Fibroblast of lung (primary cell): ENCODE results near the gene SLC17A2.

Experiments used
- EZH2 ChIP-seq: IDR thresholded peaks from 2 replicates; pipeline ENCODE4 v1.5.1; 2012; ENCODE audit warnings: low read length, control low read depth, mild to moderate bottlenecking; ENCODE audit errors: missing control alignments
- TF ChIP-seq, protein P1 (sequence below), 2 donors: IDR thresholded peaks in 1 of 2; conservative IDR thresholded peaks in 1 of 2; 1 replicate in 1 of 2; 2 replicates in 1 of 2; pipeline ENCODE4 v1.5.1; 2011 to 2012; ENCODE audit warnings: low read length in 2 of 2, control low read depth in 1 of 2, inconsistent platforms in 1 of 2, low read depth in 1 of 2, mild to moderate bottlenecking in 1 of 2

DNA sequence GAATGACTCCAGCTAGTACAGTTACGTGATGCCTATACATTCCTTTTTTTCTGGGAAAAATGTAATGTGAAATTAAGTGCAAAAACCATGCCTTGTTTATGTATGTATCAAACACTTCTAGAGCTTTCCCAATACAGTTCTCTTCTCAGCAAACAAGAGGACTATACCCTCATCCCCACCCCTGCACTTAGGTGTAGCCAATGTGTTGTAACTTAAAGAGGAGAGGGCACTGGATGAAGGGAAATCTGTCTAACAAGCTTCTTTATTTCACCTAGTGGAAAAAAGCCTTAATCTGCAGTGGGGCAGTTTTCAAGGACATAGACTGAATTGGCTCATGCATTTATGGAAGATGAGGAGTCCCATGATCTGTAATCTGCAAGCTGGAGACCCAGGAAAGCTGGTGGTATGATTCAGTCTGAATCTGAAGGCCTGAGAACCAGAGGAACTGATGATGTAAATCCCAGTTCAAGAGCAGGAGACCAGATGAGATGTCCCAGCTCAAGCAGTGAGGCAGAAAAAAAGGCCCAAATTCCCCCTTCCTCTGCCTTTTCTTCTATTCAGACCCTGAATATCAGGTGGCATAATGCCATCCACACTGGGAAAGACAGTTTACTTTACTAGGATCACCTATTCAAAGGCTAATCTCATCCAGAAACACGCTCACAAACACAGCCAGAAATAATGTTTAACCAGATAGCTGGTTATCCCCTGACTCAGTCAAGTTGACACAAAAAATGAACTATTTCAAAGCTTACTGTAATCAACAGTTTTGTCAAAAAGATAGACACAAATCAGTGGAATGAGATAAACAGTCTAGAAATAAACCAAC lies 30.7 kb downstream of the SLC17A2 start:
- TF ChIP-seq, protein P1, sequence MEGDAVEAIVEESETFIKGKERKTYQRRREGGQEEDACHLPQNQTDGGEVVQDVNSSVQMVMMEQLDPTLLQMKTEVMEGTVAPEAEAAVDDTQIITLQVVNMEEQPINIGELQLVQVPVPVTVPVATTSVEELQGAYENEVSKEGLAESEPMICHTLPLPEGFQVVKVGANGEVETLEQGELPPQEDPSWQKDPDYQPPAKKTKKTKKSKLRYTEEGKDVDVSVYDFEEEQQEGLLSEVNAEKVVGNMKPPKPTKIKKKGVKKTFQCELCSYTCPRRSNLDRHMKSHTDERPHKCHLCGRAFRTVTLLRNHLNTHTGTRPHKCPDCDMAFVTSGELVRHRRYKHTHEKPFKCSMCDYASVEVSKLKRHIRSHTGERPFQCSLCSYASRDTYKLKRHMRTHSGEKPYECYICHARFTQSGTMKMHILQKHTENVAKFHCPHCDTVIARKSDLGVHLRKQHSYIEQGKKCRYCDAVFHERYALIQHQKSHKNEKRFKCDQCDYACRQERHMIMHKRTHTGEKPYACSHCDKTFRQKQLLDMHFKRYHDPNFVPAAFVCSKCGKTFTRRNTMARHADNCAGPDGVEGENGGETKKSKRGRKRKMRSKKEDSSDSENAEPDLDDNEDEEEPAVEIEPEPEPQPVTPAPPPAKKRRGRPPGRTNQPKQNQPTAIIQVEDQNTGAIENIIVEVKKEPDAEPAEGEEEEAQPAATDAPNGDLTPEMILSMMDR (conservative IDR thresholded peaks at IDR 0.05 in 1 of 2, IDR thresholded peaks at IDR 0.05 in 1 of 2; ENCODE audit: low read depth in 1 of 2, low read length in 2 of 2), result no peak
- no peak for TF ChIP-seq EZH2
